T-helper 2 cell treated with Interferon-gamma antibody and Interleukin-4, amounts not matched to agents 100 ng/mL and 5 ng/mL, for 36 hours (primary cell): ENCODE measurements around the gene MRO. TPM values are rescaled to one million over a fixed set of nuclear protein-coding genes. Genes with fewer than 3 reads are reported as not detected.

Experiments used
- intact Hi-C: fragments of 100-400 bp; cut with micrococcal nuclease; formaldehyde crosslinking; loops from one replicate; pipeline ENCODE4 v1.15.1; 2023
- total RNA-seq: library from RNA; stranded (reverse); gene quantifications from 2 replicates; pipeline ENCODE4 v1.2.3, GENCODE V29; 2022

MRO gene
- total RNA-seq, 1 donor from 2014 or later: not detected

GRCh38 chr18:50748243-50749229 lies 71.3 kb downstream of the MRO start:
- intact Hi-C loops: no loop called here

- intact Hi-C loops: no loop called here
Observed at GRCh38 chr18:50747849-50748242, 72.0 kb downstream of the MRO start.

- intact Hi-C loops: no loop called here
Observed at GRCh38 chr18:50745945-50746344, 73.9 kb downstream of the MRO start.

Other genes starting within 250 kb of the MRO start
- 90.6 and 94.4 TPM in 2 replicates for gene ME2, start 59.1 kb upstream of the MRO start, total RNA-seq
- 7.9 and 8.9 TPM in 2 replicates for gene ELAC1, start 148.0 kb upstream of the MRO start, total RNA-seq
- gene SMAD4, start 210.2 kb upstream of the MRO start, total RNA-seq: 86.3 and 89.1 TPM in 2 replicates